Neural crest cell (in vitro differentiated cells): ENCODE data around the gene PARL. TPM values are rescaled to one million over a fixed set of nuclear protein-coding genes. Genes with fewer than 3 reads are reported as not detected.

ENCODE experiments used
- DNase-seq: peaks from one replicate; pipeline ENCODE4 v3.0.0; 2021; ENCODE audit warnings: low read depth, mixed read lengths, low spot score
- H3K27ac Mint-ChIP-seq: one replicate; pipeline ENCODE4 v1.8.0; 2021; ENCODE audit warnings: mild to moderate bottlenecking, mixed read lengths; ENCODE audit not compliant: unreplicated experiment
- H3K27me3 Mint-ChIP-seq: 2 replicates; pipeline ENCODE4 v1.8.0; 2021; ENCODE audit warnings: low read depth, mild to moderate bottlenecking, mixed read lengths
- H3K36me3 Mint-ChIP-seq: 2 replicates; pipeline ENCODE4 v1.8.0; 2021; ENCODE audit warnings: low read depth, mild to moderate bottlenecking, mixed read lengths
- H3K4me1 Mint-ChIP-seq: 2 replicates; pipeline ENCODE4 v1.8.0; 2021; ENCODE audit warnings: mixed read lengths
- H3K4me3 Mint-ChIP-seq: one replicate; pipeline ENCODE4 v1.8.0; 2021; ENCODE audit warnings: mild to moderate bottlenecking, mixed read lengths
- H3K9me3 Mint-ChIP-seq: 2 replicates; pipeline ENCODE4 v1.8.0; 2021; ENCODE audit warnings: mixed read lengths
- long read RNA-seq: library from polyadenylated mRNA; unstranded; transcript quantifications from one replicate; pipeline ENCODE4 v2.0.0, GENCODE V29; 2020
- total RNA-seq: library from RNA; stranded (reverse); gene quantifications from 2 replicates; pipeline ENCODE4 v1.2.1, GENCODE V29; 2021
- TF ChIP-seq, protein P1 (sequence below): fragments of 200-600 bp; sonication (generic); conservative IDR thresholded peaks from 2 replicates; pipeline ENCODE4 v1.5.0; 2021; ENCODE audit warnings: antibody characterized with exemption, mild to moderate bottlenecking

PARL gene, protein sequence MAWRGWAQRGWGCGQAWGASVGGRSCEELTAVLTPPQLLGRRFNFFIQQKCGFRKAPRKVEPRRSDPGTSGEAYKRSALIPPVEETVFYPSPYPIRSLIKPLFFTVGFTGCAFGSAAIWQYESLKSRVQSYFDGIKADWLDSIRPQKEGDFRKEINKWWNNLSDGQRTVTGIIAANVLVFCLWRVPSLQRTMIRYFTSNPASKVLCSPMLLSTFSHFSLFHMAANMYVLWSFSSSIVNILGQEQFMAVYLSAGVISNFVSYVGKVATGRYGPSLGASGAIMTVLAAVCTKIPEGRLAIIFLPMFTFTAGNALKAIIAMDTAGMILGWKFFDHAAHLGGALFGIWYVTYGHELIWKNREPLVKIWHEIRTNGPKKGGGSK
- 69.8 and 70.4 TPM in 2 replicates for total RNA-seq
- long read RNA-seq, transcript PARL-201 (9 exons, 1,240 nt) = minor isoform, 7 of 106 reads
- long read RNA-seq, transcript PARL-202 (10 exons, 1,414 nt) = major isoform, 74 of 106 reads
- long read RNA-seq, partial matches to known transcripts = 0 of 106 reads
- long read RNA-seq, other reads (novel, unspliced or antisense) = 22 of 106 reads

GRCh38 chr3:183884427-183885296 is at the start of gene PARL:
PARL (minus strand) TSS chr3:183884880; CDS start chr3:183884846, 34 bp downstream.
- H3K27ac Mint-ChIP-seq = peak within 1 kb of the TSS; percentile 94
- H3K36me3 Mint-ChIP-seq = no peaks in the 10 kb centered on the region
- peak; percentile 99 for DNase-seq
- H3K27me3 Mint-ChIP-seq = peaks cover 16% of the 10 kb centered on the region
- no peaks in the 10 kb centered on the region for H3K9me3 Mint-ChIP-seq
- TF ChIP-seq, protein P1, sequence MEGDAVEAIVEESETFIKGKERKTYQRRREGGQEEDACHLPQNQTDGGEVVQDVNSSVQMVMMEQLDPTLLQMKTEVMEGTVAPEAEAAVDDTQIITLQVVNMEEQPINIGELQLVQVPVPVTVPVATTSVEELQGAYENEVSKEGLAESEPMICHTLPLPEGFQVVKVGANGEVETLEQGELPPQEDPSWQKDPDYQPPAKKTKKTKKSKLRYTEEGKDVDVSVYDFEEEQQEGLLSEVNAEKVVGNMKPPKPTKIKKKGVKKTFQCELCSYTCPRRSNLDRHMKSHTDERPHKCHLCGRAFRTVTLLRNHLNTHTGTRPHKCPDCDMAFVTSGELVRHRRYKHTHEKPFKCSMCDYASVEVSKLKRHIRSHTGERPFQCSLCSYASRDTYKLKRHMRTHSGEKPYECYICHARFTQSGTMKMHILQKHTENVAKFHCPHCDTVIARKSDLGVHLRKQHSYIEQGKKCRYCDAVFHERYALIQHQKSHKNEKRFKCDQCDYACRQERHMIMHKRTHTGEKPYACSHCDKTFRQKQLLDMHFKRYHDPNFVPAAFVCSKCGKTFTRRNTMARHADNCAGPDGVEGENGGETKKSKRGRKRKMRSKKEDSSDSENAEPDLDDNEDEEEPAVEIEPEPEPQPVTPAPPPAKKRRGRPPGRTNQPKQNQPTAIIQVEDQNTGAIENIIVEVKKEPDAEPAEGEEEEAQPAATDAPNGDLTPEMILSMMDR = peak; percentile 99
- peak within 1 kb of the TSS; percentile 98 for H3K4me3 Mint-ChIP-seq
- H3K4me1 Mint-ChIP-seq = peaks cover 32% of the 10 kb centered on the region

- Mint-ChIP-seq H3K9me3 (no peaks in the 10 kb centered on the region), H3K36me3 (peaks cover 11% of the 10 kb centered on the region), H3K27ac (peak overlapping the region; percentile 72), H3K27me3 (no peaks in the 10 kb centered on the region), H3K4me3 (no peak overlapping the region), H3K4me1 (no peaks in the 10 kb centered on the region)
- no peak for DNase-seq
- TF ChIP-seq, protein P1 = no peak
Measured at GRCh38 chr3:183933160-183933559, 48.5 kb upstream of the PARL start.

GRCh38 chr3:183931881-183932280 is 47.2 kb upstream of the PARL start:
- no peaks in the 10 kb centered on the region for H3K4me1 Mint-ChIP-seq
- no peak overlapping the region for H3K4me3 Mint-ChIP-seq
- no peaks in the 10 kb centered on the region for H3K27me3 Mint-ChIP-seq
- H3K27ac Mint-ChIP-seq = no peak overlapping the region
- peaks cover 7% of the 10 kb centered on the region for H3K36me3 Mint-ChIP-seq
- TF ChIP-seq, protein P1 = no peak
- no peaks in the 10 kb centered on the region for H3K9me3 Mint-ChIP-seq
- no peak for DNase-seq

GRCh38 chr3:183930086-183930485 is 45.4 kb upstream of the PARL start:
- H3K4me1 Mint-ChIP-seq = no peaks in the 10 kb centered on the region
- no peaks in the 10 kb centered on the region for H3K27me3 Mint-ChIP-seq
- no peak overlapping the region for H3K27ac Mint-ChIP-seq
- TF ChIP-seq, protein P1 = no peak
- peaks cover 3% of the 10 kb centered on the region for H3K36me3 Mint-ChIP-seq
- H3K4me3 Mint-ChIP-seq = no peak overlapping the region
- DNase-seq = no peak
- H3K9me3 Mint-ChIP-seq = no peaks in the 10 kb centered on the region

DNA sequence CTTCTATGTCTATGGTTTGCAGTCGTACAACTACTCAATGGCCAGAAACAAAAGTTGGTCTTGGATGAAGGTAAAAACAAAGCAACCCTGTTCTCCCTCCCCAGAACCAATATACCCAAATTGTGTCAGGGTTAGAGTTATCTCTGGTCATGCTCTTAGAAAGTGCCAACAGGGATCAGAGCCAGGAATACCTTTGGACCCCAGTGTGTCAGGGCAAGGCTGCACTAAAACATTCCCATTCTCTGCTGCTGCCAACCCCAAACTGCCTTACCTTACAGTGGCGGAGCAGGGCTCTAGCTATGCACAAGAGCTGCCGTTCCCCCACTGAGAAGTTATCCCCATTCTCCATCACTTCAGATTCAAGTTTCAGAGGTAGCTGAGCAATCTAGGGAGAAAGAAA is 42.4 kb upstream of the PARL start:
- no peak for DNase-seq
- Mint-ChIP-seq H3K27ac (no peak overlapping the region), H3K4me3 (no peak overlapping the region), H3K27me3 (no peaks in the 10 kb centered on the region), H3K36me3 (no peaks in the 10 kb centered on the region), H3K4me1 (no peaks in the 10 kb centered on the region), H3K9me3 (no peaks in the 10 kb centered on the region)
- TF ChIP-seq, protein P1 = no peak
